WTC11 (cell line): ENCODE results near the gene ZNF467.

Source experiments
- ATF1 ChIP-seq: sonication (generic); formaldehyde crosslinking; IDR thresholded peaks from 2 replicates; pipeline ENCODE4 v1.8.1; 2023; ENCODE audit warnings: mild to moderate bottlenecking, moderate library complexity, missing genetic modification reagents
- JUN ChIP-seq: sonication (generic); formaldehyde crosslinking; IDR thresholded peaks from 2 replicates; pipeline ENCODE4 v1.8.0; 2023; ENCODE audit warnings: mild to moderate bottlenecking, missing genetic modification reagents
- MAX ChIP-seq: sonication (generic); formaldehyde crosslinking; IDR thresholded peaks from 2 replicates; pipeline ENCODE4 v1.8.0; 2022; ENCODE audit warnings: mild to moderate bottlenecking, missing genetic modification reagents
- TEAD4 ChIP-seq: sonication (generic); formaldehyde crosslinking; IDR thresholded peaks from 2 replicates; pipeline ENCODE4 v1.8.0; 2022; ENCODE audit warnings: mild to moderate bottlenecking, missing genetic modification reagents
- ZNF317 ChIP-seq: sonication (generic); formaldehyde crosslinking; IDR thresholded peaks from 2 replicates; pipeline ENCODE4 v1.8.1; 2023; ENCODE audit warnings: low read depth, mild to moderate bottlenecking, moderate library complexity, missing genetic modification reagents, borderline replicate concordance
- TF ChIP-seq, protein P1 (sequence below): fragments of 200-600 bp; IDR thresholded peaks from 2 replicates; pipeline ENCODE4 v1.8.0; 2022; ENCODE audit warnings: antibody characterized with exemption
- TF ChIP-seq, protein P2 (sequence below): sonication (generic); formaldehyde crosslinking; IDR thresholded peaks from 2 replicates; pipeline ENCODE4 v1.8.1; 2023; ENCODE audit warnings: mild to moderate bottlenecking, moderate library complexity, missing genetic modification reagents
- TF ChIP-seq, protein P3 (sequence below): sonication (generic); formaldehyde crosslinking; IDR thresholded peaks from 2 replicates; pipeline ENCODE4 v1.8.1; 2022; ENCODE audit warnings: low read depth, missing genetic modification reagents, borderline replicate concordance

DNA sequence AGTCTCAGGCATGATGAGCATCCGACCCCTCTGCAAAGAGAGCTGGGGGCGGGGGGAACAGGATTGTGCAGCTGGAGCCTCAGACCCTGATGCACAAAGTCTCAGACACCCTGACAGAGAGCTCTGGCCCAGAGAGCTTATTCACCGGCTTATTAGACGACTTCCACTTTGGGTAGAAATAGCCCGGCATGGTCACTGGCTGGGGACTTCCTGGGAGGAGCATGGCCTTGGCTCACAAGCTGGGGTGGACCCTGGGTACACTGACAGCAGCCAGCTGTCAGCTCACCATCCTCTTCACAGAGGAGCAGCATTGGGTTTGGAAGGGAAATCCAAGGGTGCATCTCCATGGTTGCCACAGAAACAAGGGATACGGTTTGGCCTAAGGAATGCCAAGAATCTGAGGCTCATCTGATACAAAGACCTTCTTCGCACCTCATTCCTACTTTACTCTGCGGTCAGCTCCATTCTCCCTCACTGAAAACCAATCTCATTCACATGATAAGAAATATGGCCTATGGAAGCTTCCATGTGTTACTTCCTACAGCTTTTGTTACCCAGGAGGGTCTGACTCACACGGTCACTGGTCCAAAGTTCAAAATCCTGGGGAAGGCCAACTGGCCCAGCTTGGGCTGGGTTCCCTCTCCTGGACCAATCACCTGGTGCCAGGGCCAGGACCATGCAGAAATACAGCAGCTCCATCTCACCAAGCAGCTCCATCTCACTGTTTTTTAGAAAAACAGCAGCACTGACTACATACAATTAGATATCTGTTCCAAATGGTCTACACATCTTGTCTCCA is 25.1 kb downstream of the ZNF467 start:
- TF ChIP-seq, protein P1, sequence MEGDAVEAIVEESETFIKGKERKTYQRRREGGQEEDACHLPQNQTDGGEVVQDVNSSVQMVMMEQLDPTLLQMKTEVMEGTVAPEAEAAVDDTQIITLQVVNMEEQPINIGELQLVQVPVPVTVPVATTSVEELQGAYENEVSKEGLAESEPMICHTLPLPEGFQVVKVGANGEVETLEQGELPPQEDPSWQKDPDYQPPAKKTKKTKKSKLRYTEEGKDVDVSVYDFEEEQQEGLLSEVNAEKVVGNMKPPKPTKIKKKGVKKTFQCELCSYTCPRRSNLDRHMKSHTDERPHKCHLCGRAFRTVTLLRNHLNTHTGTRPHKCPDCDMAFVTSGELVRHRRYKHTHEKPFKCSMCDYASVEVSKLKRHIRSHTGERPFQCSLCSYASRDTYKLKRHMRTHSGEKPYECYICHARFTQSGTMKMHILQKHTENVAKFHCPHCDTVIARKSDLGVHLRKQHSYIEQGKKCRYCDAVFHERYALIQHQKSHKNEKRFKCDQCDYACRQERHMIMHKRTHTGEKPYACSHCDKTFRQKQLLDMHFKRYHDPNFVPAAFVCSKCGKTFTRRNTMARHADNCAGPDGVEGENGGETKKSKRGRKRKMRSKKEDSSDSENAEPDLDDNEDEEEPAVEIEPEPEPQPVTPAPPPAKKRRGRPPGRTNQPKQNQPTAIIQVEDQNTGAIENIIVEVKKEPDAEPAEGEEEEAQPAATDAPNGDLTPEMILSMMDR = no peak
- TF ChIP-seq ZNF317 (CRISPR knock-in tag) (no peak), JUN (CRISPR knock-in tag) (no peak), MAX (no peak), ATF1 (no peak), TEAD4 (CRISPR knock-in tag) (no peak)
- TF ChIP-seq, protein P2, sequence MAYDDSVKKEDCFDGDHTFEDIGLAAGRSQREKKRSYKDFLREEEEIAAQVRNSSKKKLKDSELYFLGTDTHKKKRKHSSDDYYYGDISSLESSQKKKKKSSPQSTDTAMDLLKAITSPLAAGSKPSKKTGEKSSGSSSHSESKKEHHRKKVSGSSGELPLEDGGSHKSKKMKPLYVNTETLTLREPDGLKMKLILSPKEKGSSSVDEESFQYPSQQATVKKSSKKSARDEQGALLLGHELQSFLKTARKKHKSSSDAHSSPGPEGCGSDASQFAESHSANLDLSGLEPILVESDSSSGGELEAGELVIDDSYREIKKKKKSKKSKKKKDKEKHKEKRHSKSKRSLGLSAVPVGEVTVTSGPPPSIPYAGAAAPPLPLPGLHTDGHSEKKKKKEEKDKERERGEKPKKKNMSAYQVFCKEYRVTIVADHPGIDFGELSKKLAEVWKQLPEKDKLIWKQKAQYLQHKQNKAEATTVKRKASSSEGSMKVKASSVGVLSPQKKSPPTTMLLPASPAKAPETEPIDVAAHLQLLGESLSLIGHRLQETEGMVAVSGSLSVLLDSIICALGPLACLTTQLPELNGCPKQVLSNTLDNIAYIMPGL (CRISPR knock-in tag) = no peak
- TF ChIP-seq, protein P3, sequence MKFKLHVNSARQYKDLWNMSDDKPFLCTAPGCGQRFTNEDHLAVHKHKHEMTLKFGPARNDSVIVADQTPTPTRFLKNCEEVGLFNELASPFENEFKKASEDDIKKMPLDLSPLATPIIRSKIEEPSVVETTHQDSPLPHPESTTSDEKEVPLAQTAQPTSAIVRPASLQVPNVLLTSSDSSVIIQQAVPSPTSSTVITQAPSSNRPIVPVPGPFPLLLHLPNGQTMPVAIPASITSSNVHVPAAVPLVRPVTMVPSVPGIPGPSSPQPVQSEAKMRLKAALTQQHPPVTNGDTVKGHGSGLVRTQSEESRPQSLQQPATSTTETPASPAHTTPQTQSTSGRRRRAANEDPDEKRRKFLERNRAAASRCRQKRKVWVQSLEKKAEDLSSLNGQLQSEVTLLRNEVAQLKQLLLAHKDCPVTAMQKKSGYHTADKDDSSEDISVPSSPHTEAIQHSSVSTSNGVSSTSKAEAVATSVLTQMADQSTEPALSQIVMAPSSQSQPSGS = no peak
